Activated naive CD8-positive, alpha-beta T cell (primary cell): ENCODE results near the gene CLIC1.

ENCODE experiments used
- H3K27ac Mint-ChIP-seq: one replicate; pipeline ENCODE4 v1.8.0; 2021; ENCODE audit warnings: mixed read lengths
- H3K27me3 Mint-ChIP-seq: one replicate; pipeline ENCODE4 v1.8.0; 2021; ENCODE audit warnings: mixed read lengths
- H3K36me3 Mint-ChIP-seq: one replicate; pipeline ENCODE4 v1.8.0; 2021; ENCODE audit warnings: mixed read lengths
- H3K4me1 Mint-ChIP-seq: one replicate; pipeline ENCODE4 v1.8.0; 2021; ENCODE audit warnings: low read depth, mixed read lengths
- H3K4me3 Mint-ChIP-seq: one replicate; pipeline ENCODE4 v1.8.0; 2021; ENCODE audit warnings: mild to moderate bottlenecking, mixed read lengths
- H3K9me3 Mint-ChIP-seq: one replicate; pipeline ENCODE4 v1.8.0; 2021; ENCODE audit warnings: low read depth, mixed read lengths

CLIC1 gene

GRCh38 chr6:31736021-31736767 lies at the start of gene CLIC1:
Gene CLIC1 (minus strand): TSS chr6:31736530. CDS start chr6:31736300, 230 bp downstream.
- Mint-ChIP-seq H3K36me3 (no peaks in the 10 kb centered on the region), H3K27ac (peak within 1 kb of the TSS; percentile 88), H3K27me3 (no peaks in the 10 kb centered on the region), H3K9me3 (no peaks in the 10 kb centered on the region), H3K4me1 (peaks cover 61% of the 10 kb centered on the region), H3K4me3 (peak within 1 kb of the TSS; percentile 99)

- H3K27me3 Mint-ChIP-seq: no peaks in the 10 kb centered on the region
- peaks cover under 1% of the 10 kb centered on the region for H3K4me1 Mint-ChIP-seq
- no peak overlapping the region for H3K4me3 Mint-ChIP-seq
- H3K27ac Mint-ChIP-seq: no peak overlapping the region
- no peaks in the 10 kb centered on the region for H3K9me3 Mint-ChIP-seq
- H3K36me3 Mint-ChIP-seq: peaks cover 14% of the 10 kb centered on the region
Observed at GRCh38 chr6:31785475-31785874, 49.1 kb upstream of the CLIC1 start.

DNA sequence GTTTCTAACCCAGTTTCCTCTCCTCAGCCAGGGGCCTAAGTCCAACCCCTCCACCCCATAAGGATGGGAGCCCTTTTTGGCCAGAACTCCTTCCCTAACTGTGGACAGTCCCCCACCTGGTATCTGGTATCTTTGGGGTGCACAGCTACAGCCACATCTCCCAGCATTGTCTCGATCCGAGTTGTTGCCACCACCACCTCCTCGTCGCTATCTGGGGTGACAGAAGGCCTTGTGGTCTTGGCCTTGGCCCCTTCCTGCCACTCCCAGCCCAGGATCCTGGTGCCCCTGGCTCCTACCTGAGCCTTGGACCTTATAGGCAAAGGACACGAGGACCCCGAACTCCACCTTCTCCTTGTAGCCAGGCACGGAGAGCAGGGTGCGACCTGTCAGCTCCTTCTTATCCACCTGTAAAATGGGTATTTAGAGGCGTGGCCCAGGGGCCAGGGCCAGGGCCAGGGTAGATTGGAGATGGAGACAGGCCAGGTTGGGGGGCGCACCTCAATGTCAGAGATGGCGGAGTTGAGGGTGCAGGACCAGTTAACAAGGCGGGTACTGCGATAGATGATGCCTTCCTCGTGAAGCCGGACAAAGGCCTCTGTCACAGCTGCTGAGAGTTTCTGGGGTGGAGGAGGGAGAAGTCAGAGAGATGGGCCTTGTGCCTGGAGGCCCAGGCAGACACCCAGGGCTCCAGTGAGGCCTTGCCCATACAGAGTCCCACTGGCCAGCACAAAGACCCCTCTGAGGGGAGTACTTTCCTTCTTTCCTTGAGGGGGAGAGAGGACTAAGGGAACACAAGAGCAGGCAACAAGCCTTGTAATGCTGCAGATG lies 48.0 kb upstream of the CLIC1 start:
- Mint-ChIP-seq H3K27ac (no peak overlapping the region), H3K36me3 (peaks cover 12% of the 10 kb centered on the region), H3K9me3 (no peaks in the 10 kb centered on the region), H3K4me1 (no peaks in the 10 kb centered on the region), H3K4me3 (no peak overlapping the region), H3K27me3 (no peaks in the 10 kb centered on the region)

DNA sequence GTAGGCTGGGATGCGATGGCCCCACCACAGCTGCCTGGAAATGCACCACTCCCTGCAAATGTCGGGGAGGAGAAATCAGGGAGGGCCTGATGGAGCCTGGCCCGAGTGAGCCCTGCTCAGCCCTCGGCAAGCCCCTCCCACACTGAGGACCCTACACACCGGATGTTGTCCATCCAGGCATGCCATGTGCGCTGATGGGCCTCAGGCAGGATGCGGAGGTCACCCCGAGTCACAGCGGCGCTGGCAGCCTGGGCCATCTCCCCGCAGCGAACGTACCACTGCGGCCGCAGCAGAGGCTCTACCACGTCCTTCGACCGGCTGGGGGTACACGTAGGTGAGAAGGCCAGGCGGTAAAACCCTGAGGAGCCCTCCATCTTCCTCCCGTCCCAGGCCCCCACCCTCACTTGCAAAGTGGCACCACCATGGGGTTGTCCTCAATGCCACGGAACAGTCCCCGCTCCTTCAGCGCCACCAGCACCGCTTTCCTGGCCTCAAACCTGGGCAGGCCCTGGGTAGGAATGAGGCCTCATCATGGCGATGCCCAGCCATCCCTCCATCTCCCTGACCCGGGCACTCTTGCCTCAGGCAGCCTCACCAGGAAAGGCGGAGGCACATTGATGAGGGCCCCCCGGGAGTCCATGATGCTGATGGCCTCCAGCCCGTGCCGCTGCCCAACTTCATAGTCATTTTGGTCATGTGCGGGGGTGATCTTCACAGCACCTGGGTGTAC lies 46.0 kb upstream of the CLIC1 start:
- Mint-ChIP-seq H3K36me3 (peaks cover 12% of the 10 kb centered on the region), H3K9me3 (no peaks in the 10 kb centered on the region), H3K27me3 (no peaks in the 10 kb centered on the region), H3K4me3 (no peak overlapping the region), H3K27ac (no peak overlapping the region), H3K4me1 (peaks cover 6% of the 10 kb centered on the region)

DNA sequence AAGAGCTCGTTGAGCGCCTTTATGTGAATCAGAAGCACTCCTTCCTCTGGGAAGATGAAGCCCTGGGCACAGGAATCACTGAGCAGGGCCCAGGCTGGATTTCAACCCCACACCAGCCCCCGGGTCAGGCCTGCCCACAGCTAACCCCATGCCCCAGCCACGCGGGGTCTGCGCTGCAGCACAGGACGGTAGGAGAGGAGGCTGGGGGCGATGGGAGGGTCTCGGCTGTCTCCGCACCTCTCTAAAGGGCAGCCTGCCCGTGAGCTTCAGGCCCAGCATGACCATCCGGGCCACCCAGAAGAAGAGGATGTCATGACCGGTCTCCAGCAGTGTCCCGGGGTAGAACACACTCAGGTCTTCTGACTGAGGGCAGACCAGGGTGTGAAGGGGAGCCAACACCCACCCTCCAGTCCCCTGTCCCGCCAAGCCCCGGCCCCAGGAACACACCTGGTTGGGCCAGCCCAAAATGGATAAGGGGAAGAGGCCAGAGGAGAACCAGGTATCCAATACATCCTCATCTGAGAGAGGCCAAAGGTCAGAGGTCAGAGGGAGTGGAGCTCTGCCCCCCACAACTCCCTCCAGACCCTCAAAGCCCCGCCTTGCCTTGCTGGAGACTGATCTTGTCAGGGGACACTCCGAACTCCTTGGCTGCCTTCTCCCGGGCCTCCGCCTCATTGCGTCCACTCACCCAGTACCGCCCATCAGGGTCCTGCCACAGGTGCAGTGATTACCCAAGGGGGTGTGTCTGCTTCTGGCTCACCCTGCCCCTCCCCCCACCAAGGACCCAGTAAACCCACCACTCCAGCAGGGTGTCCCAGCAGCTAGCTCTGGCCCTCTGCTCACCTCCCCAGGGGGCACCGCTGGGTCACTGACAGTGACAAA lies 45.2 kb upstream of the CLIC1 start:
- H3K4me1 Mint-ChIP-seq: peaks cover 11% of the 10 kb centered on the region
- H3K27ac Mint-ChIP-seq: no peak overlapping the region
- H3K36me3 Mint-ChIP-seq: peaks cover 12% of the 10 kb centered on the region
- H3K27me3 Mint-ChIP-seq: no peaks in the 10 kb centered on the region
- H3K9me3 Mint-ChIP-seq: no peaks in the 10 kb centered on the region
- no peak overlapping the region for H3K4me3 Mint-ChIP-seq

- no peak overlapping the region for H3K27ac Mint-ChIP-seq
- peaks cover 12% of the 10 kb centered on the region for H3K36me3 Mint-ChIP-seq
- H3K4me3 Mint-ChIP-seq: no peak overlapping the region
- H3K27me3 Mint-ChIP-seq: no peaks in the 10 kb centered on the region
- H3K9me3 Mint-ChIP-seq: no peaks in the 10 kb centered on the region
- H3K4me1 Mint-ChIP-seq: peaks cover 14% of the 10 kb centered on the region
Observed at GRCh38 chr6:31780507-31781243, 44.3 kb upstream of the CLIC1 start.

DNA sequence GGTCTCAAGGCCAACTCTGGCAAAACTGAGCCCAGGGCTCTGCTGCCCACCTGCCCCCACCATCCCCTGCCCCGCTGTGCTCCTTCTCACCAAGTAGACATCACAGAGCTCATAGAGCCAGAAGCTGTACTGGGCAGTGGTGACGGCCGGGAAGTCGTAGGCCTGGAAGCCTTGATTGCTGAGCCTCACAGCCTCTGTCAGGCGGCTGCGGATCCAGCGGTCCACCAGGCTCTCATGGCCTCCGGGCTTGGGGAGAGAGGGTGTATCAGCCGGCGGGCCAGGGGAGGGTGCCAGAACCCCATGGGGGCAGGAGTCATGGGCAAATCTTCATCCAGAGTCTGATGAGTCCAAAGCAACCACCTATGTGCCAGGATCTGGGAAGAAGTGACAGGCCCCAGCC lies 43.6 kb upstream of the CLIC1 start:
- H3K27ac Mint-ChIP-seq: no peak overlapping the region
- no peaks in the 10 kb centered on the region for H3K27me3 Mint-ChIP-seq
- H3K36me3 Mint-ChIP-seq: peaks cover 12% of the 10 kb centered on the region
- H3K4me1 Mint-ChIP-seq: peaks cover 20% of the 10 kb centered on the region
- no peak overlapping the region for H3K4me3 Mint-ChIP-seq
- H3K9me3 Mint-ChIP-seq: no peaks in the 10 kb centered on the region

GRCh38 chr6:31778999-31779885 lies 42.9 kb upstream of the CLIC1 start:
- H3K36me3 Mint-ChIP-seq: peaks cover 9% of the 10 kb centered on the region
- H3K9me3 Mint-ChIP-seq: no peaks in the 10 kb centered on the region
- no peaks in the 10 kb centered on the region for H3K27me3 Mint-ChIP-seq
- peaks cover 20% of the 10 kb centered on the region for H3K4me1 Mint-ChIP-seq
- no peak overlapping the region for H3K4me3 Mint-ChIP-seq
- H3K27ac Mint-ChIP-seq: no peak overlapping the region

- Mint-ChIP-seq H3K4me3 (no peak overlapping the region), H3K27ac (no peak overlapping the region)
Observed at GRCh38 chr6:31778193-31778592, 41.9 kb upstream of the CLIC1 start.

DNA sequence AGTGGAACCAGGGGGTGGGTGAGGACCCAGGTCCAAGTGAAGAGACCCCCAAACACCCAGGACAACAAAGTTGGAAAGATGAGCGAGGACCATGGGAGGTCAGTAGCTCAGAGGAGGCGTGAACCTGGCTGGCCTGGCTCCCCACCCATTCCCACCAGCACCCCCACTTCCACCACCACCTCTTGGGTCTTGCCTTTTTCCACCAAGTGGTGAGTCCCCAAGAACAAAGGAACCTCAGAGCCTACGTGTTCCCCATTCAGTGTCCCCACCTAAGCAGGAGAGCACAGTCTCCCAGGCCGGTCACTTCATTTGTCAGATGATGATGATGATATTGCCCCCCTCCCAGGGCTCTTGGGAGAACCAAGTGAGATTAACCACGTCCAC lies 41.3 kb upstream of the CLIC1 start:
- Mint-ChIP-seq H3K27ac (no peak overlapping the region), H3K4me1 (peaks cover 26% of the 10 kb centered on the region), H3K36me3 (peaks cover 6% of the 10 kb centered on the region), H3K4me3 (no peak overlapping the region), H3K27me3 (no peaks in the 10 kb centered on the region), H3K9me3 (no peaks in the 10 kb centered on the region)

More at GRCh38 chr6:31778193-31778592, 41.9 kb upstream of the CLIC1 start:
- peaks cover 8% of the 10 kb centered on the region for H3K36me3 Mint-ChIP-seq
- no peaks in the 10 kb centered on the region for H3K27me3 Mint-ChIP-seq
- H3K9me3 Mint-ChIP-seq: no peaks in the 10 kb centered on the region
- H3K4me1 Mint-ChIP-seq: peaks cover 21% of the 10 kb centered on the region

DNA sequence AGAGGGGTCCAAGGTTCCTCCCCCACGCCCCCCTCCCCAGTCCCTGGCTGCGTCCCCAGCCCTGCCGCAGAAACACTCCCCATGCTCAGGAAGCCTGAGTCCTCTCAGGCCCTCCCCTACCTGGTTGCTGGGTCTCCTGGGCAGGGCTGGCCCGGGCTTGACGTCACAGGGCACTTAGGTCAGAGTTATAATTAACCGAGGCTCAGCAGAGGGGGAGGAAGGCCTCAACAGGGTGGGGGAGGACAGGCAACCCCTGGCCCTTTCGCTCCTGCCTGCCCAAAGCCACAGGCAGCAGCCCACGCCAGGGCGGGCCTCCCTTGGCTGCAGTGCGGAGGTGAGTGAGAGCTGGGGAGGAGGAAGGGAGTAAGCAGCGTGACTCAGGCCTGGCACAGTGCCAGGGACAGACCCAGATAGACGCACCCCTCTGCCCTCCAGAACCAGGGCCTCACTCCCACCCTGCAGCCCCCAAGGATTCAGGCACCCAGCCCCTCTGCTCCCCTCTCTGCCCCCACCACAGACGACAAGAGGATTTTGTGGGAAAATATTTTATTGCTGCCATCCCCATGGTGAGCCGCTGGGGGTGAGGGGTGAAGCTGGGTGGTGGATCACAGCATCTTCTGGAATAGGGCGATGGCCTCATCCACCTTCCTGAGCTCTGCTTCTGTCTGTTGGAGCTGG lies 40.8 kb upstream of the CLIC1 start, which contains the start of gene VWA7:
Gene VWA7 (minus strand): TSS at position 340 of the 678 bp plus-strand sequence. CDS start 549 bp downstream, outside the sequence.
- Mint-ChIP-seq H3K4me1 (peaks cover 29% of the 10 kb centered on the region), H3K9me3 (no peaks in the 10 kb centered on the region), H3K27ac (peak within 1 kb of the TSS; percentile 10), H3K36me3 (peaks cover 4% of the 10 kb centered on the region), H3K4me3 (peak within 1 kb of the TSS; percentile 27), H3K27me3 (no peaks in the 10 kb centered on the region)

DNA sequence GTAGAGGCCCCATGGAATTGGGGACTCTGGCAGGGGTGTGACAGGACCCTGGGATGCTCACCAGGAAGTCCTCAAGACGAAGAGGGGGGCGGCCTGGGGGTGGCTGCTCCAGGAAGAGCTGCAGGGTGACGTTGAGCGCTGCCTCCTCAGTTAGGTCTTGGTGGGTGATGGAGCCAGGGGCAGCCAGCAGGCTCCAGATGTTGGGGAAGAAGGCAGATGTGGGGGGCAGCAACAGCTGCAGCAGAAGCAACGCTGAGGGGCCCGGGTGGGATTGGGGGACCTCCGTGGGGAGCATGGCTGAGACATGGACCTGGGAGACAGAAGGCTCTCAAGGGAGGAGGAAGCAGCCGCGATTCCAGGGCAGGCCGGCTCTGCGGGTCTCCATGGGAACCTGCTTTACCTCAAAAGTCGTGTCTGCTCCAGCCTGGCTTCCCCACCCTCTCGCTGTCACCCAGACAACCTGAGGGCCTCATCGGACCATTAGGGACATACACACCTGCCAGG lies 40.2 kb upstream of the CLIC1 start:
- H3K36me3 Mint-ChIP-seq: peaks cover 4% of the 10 kb centered on the region
- no peak overlapping the region for H3K27ac Mint-ChIP-seq
- H3K9me3 Mint-ChIP-seq: no peaks in the 10 kb centered on the region
- H3K4me3 Mint-ChIP-seq: peak overlapping the region; percentile 27
- H3K4me1 Mint-ChIP-seq: peaks cover 31% of the 10 kb centered on the region
- no peaks in the 10 kb centered on the region for H3K27me3 Mint-ChIP-seq
